GM18907 (cell line): ENCODE data around the gene CYB5D1.
"Not testable (repeated sequence)": the region's sequence is repeated elsewhere in the genome, so short reads cannot be mapped to it uniquely, and the experiment has no call there.

Experiments
- ATAC-seq: cut with Tn5 transposase; IDR thresholded peaks from one replicate; pipeline ENCODE4 v1.9.1; 2021; ENCODE audit warnings: mild to moderate bottlenecking, moderate library complexity; ENCODE audit not compliant: unreplicated experiment

The CYB5D1 gene

GRCh38 chr17:7854851-7855659 lies 2.7 kb upstream of the CYB5D1 start, which contains the start of gene TMEM88:
TMEM88 (plus strand) TSS chr17:7855066; CDS start chr17:7855075, 9 bp downstream.
- no peak for ATAC-seq

- ATAC-seq: no peak
These were observed 2.2 kb upstream of the CYB5D1 start for GRCh38 chr17:7855660-7856010.

- no peak for ATAC-seq
These were observed 1.6 kb upstream of the CYB5D1 start for GRCh38 chr17:7856011-7856810.

- ATAC-seq: peak; percentile 74
These were observed 741 bp upstream of the CYB5D1 start, which contains the start of gene NAA38 for GRCh38 chr17:7856811-7857712. NAA38 (minus strand) TSS chr17:7857559; CDS start chr17:7857463, 96 bp downstream.

- no peak for ATAC-seq
These were observed 663 bp downstream of the CYB5D1 start for GRCh38 chr17:7858522-7858810.

GRCh38 chr17:7859028-7859427 lies 1.2 kb downstream of the CYB5D1 start:
- no peak for ATAC-seq

GRCh38 chr17:7862692-7863437 lies 5.1 kb downstream of the CYB5D1 start:
- ATAC-seq: no peak

GRCh38 chr17:7864384-7864783 lies 6.6 kb downstream of the CYB5D1 start:
- ATAC-seq: not testable (repeated sequence)

GRCh38 chr17:7864995-7865650 lies 7.3 kb downstream of the CYB5D1 start:
- ATAC-seq: no peak

- ATAC-seq: no peak
These were observed 10.1 kb downstream of the CYB5D1 start for GRCh38 chr17:7867881-7868329.

GRCh38 chr17:7873051-7873450 lies 15.2 kb downstream of the CYB5D1 start:
- no peak for ATAC-seq

- no peak for ATAC-seq
These were observed 18.1 kb downstream of the CYB5D1 start for GRCh38 chr17:7875804-7876370.

GRCh38 chr17:7878234-7878633 lies 20.4 kb downstream of the CYB5D1 start:
- no peak for ATAC-seq

- ATAC-seq: no peak
These were observed 22.5 kb downstream of the CYB5D1 start for GRCh38 chr17:7880076-7880868.

GRCh38 chr17:7881276-7882054 lies 23.7 kb downstream of the CYB5D1 start:
- no peak for ATAC-seq

GRCh38 chr17:7882068-7882467 lies 24.3 kb downstream of the CYB5D1 start:
- ATAC-seq: no peak

GRCh38 chr17:7882629-7883028 lies 24.8 kb downstream of the CYB5D1 start:
- ATAC-seq: no peak
